Stimulated activated CD4-positive, alpha-beta T cell treated with anti-CD3 and anti-CD28 coated beads, Interleukin-2, amount 100 ng/mL, for 4 hours (primary cell): ENCODE results near the gene KLHDC8A.

Experiments
- DNase-seq: peaks from one replicate; pipeline ENCODE4 v3.0.0-alpha.2; 2020; ENCODE audit warnings: low read depth

The KLHDC8A gene

DNA sequence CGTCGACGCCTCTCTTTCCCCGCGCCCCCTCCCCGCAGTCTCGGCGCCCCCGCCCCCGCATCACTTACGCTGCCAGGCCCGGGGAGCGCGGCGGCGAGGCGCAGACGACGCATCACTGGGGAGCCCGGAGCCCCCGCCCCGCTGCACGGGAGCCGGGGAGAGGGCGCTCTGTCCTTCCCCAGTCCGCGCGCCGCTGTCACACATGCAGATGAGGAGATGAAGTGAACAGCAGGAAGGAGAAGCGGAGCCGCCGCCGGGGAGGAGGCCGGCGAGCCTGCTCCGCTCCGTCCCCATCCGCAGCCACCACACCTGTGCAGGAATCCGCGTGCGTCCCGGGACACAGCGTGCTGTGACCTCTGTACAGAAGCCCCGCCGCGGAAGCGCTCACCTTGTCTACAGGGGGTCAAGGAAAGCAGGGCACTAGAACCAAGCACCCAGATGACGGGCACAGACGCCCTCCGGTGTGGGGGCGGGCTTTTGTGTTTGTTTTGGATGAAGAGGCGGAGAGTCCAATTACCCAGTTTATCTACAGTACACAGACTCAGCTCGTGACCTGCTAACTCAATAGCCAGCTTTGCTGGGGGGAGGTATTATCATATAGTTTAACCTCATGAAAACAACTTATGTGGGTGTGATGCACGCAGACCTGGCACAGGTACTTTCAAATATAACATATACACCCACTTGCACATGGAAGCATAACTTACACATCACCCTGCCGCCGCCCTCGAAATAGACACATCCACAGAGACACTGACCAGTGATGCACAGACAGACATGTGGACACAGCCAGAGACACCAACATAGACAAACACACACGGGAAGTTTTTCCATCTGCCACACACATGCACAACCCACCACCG is 12.4 kb downstream of the KLHDC8A start:
- DNase-seq: peak; percentile 62

DNA sequence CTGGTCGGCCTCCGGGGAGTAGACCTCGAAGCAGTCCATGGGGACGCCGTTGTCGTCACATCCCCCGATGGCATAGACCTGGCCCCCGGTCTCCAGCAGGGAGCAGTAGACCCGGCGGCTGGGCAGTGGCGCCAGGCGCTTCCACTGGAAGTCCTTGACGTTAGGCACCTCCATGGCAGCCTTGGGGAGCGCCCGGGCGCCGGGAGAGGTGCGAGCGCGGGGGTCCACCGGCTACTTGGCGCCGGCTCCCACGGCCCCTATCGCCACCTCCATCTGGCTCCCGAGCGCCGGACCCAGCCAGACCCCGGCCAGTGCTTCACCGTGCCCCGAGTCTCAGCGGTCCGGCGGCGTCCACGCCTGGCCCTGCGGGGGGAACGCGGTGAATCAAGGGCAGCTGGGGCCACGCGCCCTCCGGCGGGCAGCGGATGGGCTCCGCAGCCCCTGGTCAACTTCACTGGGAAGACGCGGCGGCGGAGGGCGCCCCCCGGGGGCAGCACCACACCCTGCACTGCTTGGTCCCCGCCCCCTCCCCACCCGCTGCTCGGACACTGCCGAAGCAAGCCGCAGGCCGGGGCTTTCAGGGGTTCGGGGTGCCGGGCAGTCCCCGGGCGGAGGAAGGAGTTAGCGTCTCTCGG is 13.2 kb downstream of the KLHDC8A start:
- DNase-seq: no peak

- DNase-seq: no peak
Measured at GRCh38 chr1:205342986-205343385, 13.7 kb downstream of the KLHDC8A start.

GRCh38 chr1:205340676-205341075 is 16.0 kb downstream of the KLHDC8A start:
- no peak for DNase-seq

DNA sequence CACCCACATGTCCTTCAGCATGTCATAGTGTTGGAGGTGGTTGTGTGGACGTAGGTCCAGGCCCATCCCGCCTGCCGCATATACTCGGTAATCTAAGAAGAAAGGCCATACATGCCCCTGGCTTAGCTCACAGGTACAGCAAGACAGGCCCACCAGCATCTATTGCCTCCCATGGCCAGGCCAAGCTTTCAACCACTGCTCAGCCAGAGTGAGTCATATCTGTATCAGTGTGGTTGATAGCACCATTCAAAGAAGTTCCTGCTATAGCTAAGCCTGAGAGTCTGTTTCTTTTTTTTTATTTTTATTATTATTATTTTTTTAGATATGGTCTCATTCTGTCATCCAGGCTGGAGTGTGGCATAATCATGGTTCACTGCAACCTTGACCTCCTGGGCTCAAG is 17.0 kb downstream of the KLHDC8A start:
- no peak for DNase-seq

DNA sequence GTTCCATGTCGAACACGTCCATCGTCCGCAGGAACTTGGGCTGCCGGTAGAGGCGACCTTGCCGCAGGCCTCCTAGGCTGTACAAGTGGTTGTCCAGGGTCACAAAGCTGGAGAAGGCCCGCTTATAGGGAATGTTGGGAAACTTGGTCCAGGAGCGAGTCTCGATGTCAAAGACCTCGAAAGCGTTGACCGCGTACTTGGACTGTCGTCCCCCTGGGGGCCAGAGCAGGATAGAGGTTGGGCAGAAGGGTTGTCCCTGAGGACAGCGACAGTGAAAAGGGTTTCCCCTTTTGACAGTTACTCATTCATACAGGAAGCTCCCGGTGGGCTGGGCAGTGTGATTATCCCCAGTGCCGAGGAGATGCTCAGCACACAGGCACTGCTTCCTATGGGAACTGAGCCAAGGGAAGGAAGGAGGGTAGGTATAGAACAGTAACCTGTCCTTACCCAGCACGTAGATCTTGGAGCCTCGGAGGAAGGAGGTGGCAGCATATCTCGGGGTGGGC is 17.5 kb downstream of the KLHDC8A start:
- DNase-seq: no peak

DNA sequence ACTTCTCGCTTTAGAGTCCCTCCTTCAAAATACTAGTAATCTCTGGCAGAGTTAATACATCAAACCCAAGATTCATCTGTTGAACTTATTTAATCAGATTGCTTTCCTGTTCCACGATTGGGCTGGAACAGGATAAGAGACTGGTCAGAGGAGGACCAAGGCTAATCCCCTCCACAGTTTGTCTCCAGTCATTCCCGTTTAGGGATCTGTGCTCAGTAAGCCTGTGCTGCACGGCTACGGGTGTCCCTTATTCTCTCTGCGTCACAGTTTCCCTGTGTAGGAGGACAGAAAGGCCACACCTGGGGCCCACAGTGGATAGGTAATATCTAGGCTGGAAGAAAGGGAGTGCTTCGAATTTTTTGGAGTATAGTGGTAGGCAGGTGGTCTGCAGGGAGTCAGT is 18.7 kb downstream of the KLHDC8A start:
- no peak for DNase-seq

DNA sequence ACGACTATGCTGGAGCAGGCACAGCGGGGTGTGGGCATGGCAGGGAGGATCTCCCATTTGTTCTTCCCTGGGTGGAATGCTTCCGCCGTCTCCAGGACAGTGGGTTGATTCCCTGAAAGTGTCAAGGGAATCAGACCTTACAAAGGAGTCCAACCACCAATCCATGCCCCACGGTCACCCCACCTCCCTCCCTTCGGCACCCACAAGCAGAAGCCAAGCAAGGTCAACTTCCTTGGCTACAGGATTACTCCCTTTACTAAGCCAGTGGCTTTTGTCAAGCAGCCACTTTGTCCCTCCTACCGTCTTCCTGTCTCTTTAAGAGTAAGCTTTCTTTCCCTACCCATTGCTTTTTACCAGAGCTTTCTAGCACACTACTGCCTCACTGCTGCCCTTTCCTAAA is 19.2 kb downstream of the KLHDC8A start:
- no peak for DNase-seq

GRCh38 chr1:205335692-205336091 is 21.0 kb downstream of the KLHDC8A start:
- peak; percentile 67 for DNase-seq

- no peak for DNase-seq
Measured at GRCh38 chr1:205332015-205332791, 24.5 kb downstream of the KLHDC8A start.

- no peak for DNase-seq
Measured at GRCh38 chr1:205330150-205330549, 26.6 kb downstream of the KLHDC8A start.

- DNase-seq: no peak
Measured at GRCh38 chr1:205329719-205330118, 27.0 kb downstream of the KLHDC8A start.

DNA sequence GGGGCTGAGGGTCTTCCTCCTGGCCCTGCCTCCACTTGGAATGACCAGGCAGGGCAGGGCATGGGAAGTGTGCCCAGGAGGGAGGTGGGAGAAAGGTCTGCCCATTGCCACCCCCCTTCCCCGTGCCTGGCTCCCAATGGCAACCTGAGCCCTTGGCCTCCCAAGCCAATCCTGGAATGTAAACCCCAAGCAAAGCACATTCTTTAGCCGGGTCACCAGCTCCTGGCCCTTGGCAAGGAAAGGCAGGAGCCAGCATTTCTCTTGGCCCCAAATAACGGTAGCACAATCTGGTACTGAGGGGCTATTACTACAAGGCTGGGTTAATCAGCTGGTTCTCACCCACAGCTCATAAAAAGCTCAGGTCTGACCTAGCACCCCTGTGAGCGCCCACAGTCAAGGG is 28.2 kb downstream of the KLHDC8A start:
- DNase-seq: no peak

DNA sequence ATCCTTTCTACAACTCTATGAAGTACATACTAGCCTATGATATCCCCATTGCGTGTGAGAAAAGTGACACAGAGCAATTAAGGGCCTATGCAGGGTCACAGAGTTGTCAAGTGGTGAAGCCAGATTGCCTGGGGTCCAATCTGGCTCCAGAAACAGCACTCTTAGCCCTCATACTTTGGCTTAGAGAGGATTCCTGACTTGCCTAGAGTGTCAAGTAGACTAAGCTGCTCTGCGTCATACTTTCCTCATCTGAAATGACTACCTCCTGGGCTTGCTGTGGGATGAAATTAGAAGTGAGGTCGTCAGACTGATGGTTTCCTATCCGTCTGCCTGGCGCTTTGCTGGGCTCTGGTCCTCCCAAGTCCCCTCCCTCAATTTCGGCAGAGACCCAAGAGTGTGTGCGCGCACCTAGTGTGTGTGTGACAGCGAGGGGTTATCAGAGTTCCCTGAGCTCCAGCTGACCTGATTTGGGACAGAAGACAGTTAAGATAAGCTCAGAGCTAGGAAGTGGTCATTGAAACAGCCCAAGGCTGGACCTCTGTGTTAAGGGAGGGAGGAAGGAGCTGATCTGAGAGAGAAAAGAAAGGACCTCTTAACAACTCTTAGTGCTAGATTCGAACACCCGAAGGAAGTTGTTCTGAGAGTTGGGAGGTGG is 29.8 kb downstream of the KLHDC8A start:
- no peak for DNase-seq

DNA sequence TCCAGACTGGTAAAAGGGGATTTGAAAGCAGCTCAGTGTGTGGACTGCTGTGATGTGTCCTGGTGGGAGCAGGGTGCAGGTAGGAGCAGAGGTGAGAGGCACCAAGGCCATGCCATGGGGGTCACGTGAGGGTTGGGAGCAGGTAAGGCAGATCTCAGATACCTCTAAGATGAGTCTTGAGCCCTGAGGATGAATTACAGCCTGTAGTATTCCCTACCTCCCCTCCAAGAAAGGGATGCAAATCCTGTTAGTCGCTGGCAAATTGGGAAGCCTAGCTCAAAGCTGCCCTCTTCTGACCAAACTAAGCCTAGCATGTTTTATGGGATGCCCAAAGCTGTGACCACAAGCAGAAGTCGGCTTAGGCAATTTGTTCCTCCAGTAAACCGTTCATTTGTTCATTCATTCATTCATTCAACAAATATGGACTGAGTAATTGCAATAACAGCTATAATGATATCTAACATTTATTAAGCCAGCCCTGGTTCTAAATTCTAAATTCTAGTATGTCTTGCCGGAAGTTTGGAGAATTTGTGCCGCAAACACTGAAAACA is 31.3 kb downstream of the KLHDC8A start:
- no peak for DNase-seq

GRCh38 chr1:205324781-205325180 is 31.9 kb downstream of the KLHDC8A start:
- no peak for DNase-seq

GRCh38 chr1:205323794-205324193 is 32.9 kb downstream of the KLHDC8A start:
- no peak for DNase-seq

- no peak for DNase-seq
Measured at GRCh38 chr1:205321959-205322283, 34.8 kb downstream of the KLHDC8A start.

GRCh38 chr1:205321162-205321958 is 35.4 kb downstream of the KLHDC8A start, which contains the start of gene NUAK2:
NUAK2 (minus strand) TSS chr1:205321745; CDS start chr1:205321628, 117 bp downstream.
- DNase-seq: peak; percentile 79

DNA sequence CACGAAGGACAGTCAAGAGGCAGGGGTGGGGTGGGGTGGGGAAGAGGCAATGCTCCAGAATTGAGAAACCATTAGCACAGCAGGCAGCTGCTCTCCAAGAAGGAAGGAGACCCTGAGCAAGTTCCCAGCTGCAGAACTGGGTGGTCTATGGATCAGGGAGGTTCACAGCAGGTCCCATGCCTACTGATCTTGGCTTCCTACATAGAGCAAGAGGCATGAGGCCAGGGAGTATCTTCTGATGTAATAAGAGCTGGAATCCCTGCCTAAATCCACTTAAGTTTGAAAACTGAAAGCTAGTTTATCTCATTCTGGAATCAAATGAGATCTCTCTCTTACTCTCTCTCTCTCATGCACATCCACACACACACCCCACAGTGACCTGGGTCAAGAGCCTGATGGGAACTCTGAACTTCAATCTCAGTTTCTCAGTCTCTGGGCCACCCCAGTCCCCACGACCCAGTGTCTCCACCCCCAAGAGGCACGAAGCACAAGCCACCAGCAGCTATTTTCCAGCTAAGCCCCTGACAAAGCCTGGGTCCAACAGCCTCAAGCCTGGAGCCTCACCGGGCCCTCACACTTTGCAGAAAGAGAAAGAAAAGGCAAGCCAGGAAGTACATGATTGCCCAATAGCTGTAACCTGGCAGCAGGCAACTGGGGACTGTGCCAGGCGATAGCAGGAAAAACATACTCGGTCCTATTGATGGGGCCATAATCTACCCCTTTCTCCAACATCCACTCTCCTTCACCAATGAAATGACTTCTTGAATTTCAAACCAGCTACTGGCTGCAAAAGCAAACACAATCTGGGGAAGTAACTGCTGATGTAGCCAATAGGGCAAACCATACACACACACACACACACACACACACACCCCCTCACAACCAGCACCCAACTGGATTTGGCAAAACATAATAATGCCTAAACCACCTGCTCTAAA is 37.4 kb downstream of the KLHDC8A start:
- no peak for DNase-seq
